Skeletal muscle satellite cell (primary cell): ENCODE data around the gene WASF2.

ENCODE experiments used
- H3K27me3 ChIP-seq: 2 replicates; pipeline ENCODE4 v1.7.0; 2013; ENCODE audit warnings: low read length; ENCODE audit not compliant: control insufficient read depth, insufficient read depth
- H3K36me3 ChIP-seq: 2 replicates; pipeline ENCODE4 v1.7.0; 2013; ENCODE audit warnings: mild to moderate bottlenecking, control low read depth, low read length; ENCODE audit not compliant: insufficient read depth
- H3K4me1 ChIP-seq: 2 replicates; pipeline ENCODE4 v1.7.0; 2013; ENCODE audit warnings: low read length; ENCODE audit not compliant: control insufficient read depth, insufficient read depth
- H3K4me2 ChIP-seq: 2 replicates; pipeline ENCODE4 v1.7.0; 2013; ENCODE audit warnings: mild to moderate bottlenecking, low read length
- H3K4me3 ChIP-seq: 2 replicates; pipeline ENCODE4 v1.7.0; 2013; ENCODE audit warnings: low read length
- H3K9ac ChIP-seq: 2 replicates; pipeline ENCODE4 v1.7.0; 2013; ENCODE audit warnings: mild to moderate bottlenecking, low read depth, low read length, moderate library complexity
- H3K9me3 ChIP-seq: replicated peaks from 2 replicates; pipeline ENCODE4 v1.7.0; 2013; ENCODE audit warnings: mild to moderate bottlenecking, control low read depth, low read length

Gene WASF2

DNA sequence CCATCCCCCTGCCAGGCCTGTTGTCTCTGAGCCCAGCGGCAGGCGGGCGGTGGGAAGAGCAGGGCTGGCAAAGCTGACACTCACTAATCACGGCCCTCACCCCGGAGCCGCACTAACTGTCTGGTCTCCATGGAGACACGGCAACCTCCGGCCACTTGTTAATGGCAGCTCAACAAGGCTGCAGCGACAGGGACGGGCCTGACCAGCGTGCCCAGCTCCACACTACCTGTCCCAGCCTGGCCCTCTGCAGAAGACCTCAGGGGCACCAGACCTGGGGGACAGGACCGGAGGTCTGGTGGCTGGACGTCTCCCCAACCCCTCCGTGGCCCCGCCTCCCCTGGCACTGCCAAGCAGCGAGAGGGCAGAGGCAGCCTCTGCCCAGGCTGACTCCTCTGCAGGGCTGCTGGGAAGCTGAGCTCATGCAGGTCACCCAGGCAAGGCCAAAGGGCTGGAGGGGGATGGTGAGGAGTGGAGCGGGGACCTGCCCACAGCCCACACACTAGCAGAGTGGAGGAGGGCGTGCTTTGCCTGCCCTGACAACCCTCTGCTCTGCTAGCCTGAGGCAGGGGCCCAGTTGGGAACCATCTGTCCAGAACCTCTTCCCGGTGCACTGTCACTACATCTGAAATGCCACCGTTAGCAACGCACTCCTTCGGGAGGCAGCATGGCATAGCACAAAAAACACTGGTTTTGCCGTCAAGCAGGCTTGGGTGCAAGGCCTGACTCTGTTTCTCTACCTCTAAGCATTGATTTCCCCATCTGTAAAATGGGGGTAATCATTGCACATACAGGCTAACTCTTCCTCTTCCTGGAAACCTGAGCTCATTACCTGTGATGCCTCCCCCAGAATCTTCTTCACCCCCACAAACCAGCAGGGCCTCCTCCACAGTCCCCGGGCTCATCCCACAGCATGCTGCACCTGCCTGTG is 29.6 kb upstream of the WASF2 start:
- Histone ChIP-seq H3K9me3 (no peaks in the 10 kb centered on the region), H3K4me1 (peaks cover 52% of the 10 kb centered on the region), H3K9ac (no peak overlapping the region), H3K27me3 (no peaks in the 10 kb centered on the region), H3K4me3 (peak overlapping the region; percentile 36), H3K36me3 (no peaks in the 10 kb centered on the region), H3K4me2 (peak overlapping the region; percentile 58)

DNA sequence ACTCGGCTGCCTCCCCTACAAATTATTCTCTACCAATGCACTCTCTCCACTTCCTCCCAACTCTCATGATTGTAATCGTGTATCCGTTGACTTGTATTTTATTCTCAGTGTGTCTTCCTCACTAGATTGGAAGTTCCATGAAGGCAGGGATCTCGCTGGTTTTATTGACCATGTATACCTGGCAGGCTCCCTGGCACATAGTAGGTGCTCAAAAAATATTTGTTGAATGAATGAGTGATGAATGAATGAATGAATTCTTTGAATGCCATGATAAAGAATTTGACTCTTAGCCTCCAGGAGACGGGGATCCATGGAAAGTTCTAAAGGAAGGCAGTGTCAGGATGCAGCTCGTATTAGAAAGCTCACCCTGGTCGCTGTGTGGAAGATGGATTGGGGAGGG is 28.8 kb upstream of the WASF2 start:
- no peaks in the 10 kb centered on the region for H3K36me3 ChIP-seq
- no peaks in the 10 kb centered on the region for H3K27me3 ChIP-seq
- no peak overlapping the region for H3K9ac ChIP-seq
- peaks cover 49% of the 10 kb centered on the region for H3K4me1 ChIP-seq
- no peak overlapping the region for H3K4me2 ChIP-seq
- H3K4me3 ChIP-seq: no peak overlapping the region
- H3K9me3 ChIP-seq: no peaks in the 10 kb centered on the region

- Histone ChIP-seq H3K4me1 (peaks cover 42% of the 10 kb centered on the region), H3K27me3 (no peaks in the 10 kb centered on the region), H3K4me3 (no peak overlapping the region), H3K9me3 (no peaks in the 10 kb centered on the region), H3K9ac (no peak overlapping the region), H3K36me3 (no peaks in the 10 kb centered on the region), H3K4me2 (no peak overlapping the region)
Measured at GRCh38 chr1:27517907-27518718, 28.1 kb upstream of the WASF2 start.

DNA sequence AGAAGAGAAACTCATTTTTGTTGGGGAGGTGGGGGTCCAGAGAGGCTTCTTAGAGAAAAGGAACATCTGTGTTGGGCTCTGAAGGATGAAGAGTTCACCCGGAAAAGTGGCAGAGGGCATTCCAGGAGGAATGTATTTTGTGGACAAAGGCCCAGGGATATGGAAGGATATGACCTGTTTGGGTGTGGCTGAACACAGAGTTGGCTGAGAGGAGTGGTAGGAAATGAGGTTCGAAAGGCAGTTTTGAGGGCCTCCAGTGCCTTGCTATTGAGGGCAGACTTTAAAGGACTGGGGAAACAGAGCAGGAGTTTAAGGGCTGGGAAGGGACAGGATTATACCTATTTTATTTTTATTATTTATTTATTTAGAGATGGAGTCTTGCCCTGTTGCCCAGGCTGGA is 27.3 kb upstream of the WASF2 start:
- Histone ChIP-seq H3K36me3 (no peaks in the 10 kb centered on the region), H3K27me3 (no peaks in the 10 kb centered on the region), H3K4me2 (no peak overlapping the region), H3K9ac (no peak overlapping the region), H3K9me3 (no peaks in the 10 kb centered on the region), H3K4me3 (no peak overlapping the region), H3K4me1 (peaks cover 34% of the 10 kb centered on the region)

GRCh38 chr1:27515626-27516025 is 25.7 kb upstream of the WASF2 start:
- H3K9me3 ChIP-seq: no peaks in the 10 kb centered on the region
- no peaks in the 10 kb centered on the region for H3K27me3 ChIP-seq
- H3K36me3 ChIP-seq: no peaks in the 10 kb centered on the region
- peaks cover 17% of the 10 kb centered on the region for H3K4me1 ChIP-seq
- no peak overlapping the region for H3K4me2 ChIP-seq
- no peak overlapping the region for H3K9ac ChIP-seq
- H3K4me3 ChIP-seq: no peak overlapping the region

- Histone ChIP-seq H3K36me3 (no peaks in the 10 kb centered on the region), H3K4me1 (peaks cover under 1% of the 10 kb centered on the region)
Measured at GRCh38 chr1:27513958-27514357, 24.0 kb upstream of the WASF2 start.

GRCh38 chr1:27513528-27513927 is 23.6 kb upstream of the WASF2 start:
- Histone ChIP-seq H3K36me3 (no peaks in the 10 kb centered on the region), H3K4me2 (no peak overlapping the region), H3K27me3 (no peaks in the 10 kb centered on the region), H3K4me3 (no peak overlapping the region), H3K9ac (no peak overlapping the region), H3K4me1 (no peaks in the 10 kb centered on the region), H3K9me3 (no peaks in the 10 kb centered on the region)

More at GRCh38 chr1:27513958-27514357, 24.0 kb upstream of the WASF2 start:
- H3K27me3 ChIP-seq: no peaks in the 10 kb centered on the region
- H3K9me3 ChIP-seq: no peaks in the 10 kb centered on the region
- no peak overlapping the region for H3K4me2 ChIP-seq
- H3K9ac ChIP-seq: no peak overlapping the region
- no peak overlapping the region for H3K4me3 ChIP-seq

DNA sequence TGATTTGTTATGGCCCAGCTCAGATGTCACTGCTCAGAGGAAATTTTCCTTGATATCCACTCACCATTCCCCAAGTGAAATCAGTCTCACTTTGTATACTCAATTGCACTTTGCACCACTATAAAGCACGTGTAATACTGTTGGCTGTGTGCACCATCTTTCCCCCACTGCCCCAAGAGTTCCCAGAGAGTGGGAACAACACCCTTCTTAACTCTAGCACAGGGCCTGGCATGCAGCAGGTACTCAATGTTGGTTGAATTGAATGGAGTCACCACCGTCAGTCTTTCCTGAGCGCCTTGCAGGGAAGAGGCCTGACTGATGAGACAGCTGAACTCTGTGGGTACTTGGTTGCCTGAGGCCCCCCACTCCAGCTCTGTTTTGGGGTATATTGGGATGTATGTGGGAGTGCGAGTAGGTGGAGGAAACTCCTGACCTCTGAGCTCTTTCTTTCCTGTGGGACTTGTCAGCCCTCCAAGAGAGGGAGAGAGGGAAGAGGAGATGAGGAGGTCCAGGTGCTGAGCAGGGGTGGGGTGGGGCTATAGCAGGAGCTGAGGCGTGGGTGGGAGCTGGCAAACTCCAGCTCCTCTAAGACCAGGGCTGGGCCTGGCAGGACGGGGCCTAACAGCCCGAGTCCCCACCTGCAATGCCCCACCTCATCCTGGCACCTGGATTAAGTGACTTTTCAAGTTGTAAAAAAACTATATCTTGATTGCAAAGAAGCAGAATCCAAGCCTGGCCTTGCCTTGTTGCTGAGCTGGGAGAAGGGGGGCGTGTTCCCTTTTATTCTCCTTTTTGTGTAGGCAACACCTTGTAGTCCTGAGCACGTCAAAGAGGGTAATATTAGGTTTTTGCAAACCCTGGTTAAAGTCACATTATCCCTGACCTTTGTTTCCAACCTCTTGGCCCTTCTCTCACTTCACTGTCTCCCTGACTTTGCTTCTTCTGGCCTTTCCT is 19.4 kb upstream of the WASF2 start:
- H3K4me1 ChIP-seq: peaks cover 11% of the 10 kb centered on the region
- H3K9me3 ChIP-seq: no peaks in the 10 kb centered on the region
- no peak overlapping the region for H3K9ac ChIP-seq
- H3K4me2 ChIP-seq: no peak overlapping the region
- no peaks in the 10 kb centered on the region for H3K36me3 ChIP-seq
- H3K27me3 ChIP-seq: no peaks in the 10 kb centered on the region
- no peak overlapping the region for H3K4me3 ChIP-seq

DNA sequence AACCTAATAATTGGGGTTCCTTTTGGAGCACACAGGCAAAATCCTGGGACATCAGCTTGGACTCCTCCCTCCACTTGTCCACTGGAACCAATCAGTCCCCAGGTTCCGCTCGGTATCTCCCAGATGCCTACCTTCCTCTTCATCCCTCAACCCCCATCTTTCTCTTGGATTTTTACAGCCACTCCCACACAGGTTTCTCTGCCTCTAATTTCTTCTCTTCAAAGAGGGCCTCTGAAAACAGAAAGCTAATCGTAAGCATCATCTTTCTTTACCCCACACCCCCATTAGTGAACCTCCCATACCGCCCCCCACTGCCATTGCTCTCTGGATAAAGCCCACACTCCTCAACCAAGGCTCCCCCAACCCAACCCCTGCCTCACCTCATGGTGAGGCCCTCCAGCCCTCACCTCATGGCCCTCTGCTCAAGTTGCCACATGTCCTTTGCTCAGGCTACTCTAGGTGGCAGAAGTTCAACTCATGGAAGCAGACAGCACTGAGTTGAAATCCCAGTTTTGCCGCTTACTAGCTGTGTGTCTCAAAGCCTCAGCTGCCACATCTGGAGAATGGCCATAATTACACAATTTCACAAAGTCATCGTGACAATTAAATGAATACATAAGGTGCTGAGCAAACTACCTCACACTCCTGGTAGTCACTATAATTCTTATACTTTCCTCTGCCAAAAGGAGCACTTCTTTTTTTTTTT is 18.1 kb upstream of the WASF2 start:
- no peak overlapping the region for H3K9ac ChIP-seq
- no peak overlapping the region for H3K4me2 ChIP-seq
- no peak overlapping the region for H3K4me3 ChIP-seq
- peaks cover 20% of the 10 kb centered on the region for H3K4me1 ChIP-seq
- H3K36me3 ChIP-seq: no peaks in the 10 kb centered on the region
- H3K9me3 ChIP-seq: no peaks in the 10 kb centered on the region
- no peaks in the 10 kb centered on the region for H3K27me3 ChIP-seq

DNA sequence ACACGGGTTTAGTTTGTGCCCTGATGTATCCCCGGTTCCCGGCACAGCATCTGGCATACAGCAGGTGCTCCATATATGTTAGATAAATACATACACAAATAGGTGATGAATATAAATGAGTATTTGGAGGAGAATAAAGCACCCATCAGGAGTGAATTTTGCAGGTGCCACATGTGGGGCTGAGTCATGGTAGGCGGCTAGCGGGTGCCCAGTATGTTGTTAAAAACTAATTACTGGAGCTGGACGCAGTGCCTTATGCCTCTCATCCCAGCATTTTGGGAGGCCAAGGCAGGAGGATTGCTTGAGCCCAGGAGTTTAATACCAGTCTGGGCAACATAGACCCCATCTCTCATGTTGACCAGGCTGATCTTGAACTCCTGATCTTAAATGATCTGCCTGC is 16.7 kb upstream of the WASF2 start:
- Histone ChIP-seq H3K9me3 (no peaks in the 10 kb centered on the region), H3K4me3 (no peak overlapping the region), H3K27me3 (no peaks in the 10 kb centered on the region), H3K4me2 (no peak overlapping the region), H3K9ac (no peak overlapping the region), H3K36me3 (no peaks in the 10 kb centered on the region), H3K4me1 (peaks cover 20% of the 10 kb centered on the region)
